Cardiac septum (tissue), 1 donor: ENCODE measurements around the gene PLCD4. TPM values are rescaled to one million over a fixed set of nuclear protein-coding genes. Genes with fewer than 3 reads are reported as not detected.

Experiments
- DNase-seq: peaks from one replicate; pipeline ENCODE4 v3.0.0-alpha.2; 2020; ENCODE audit warnings: low spot score
- intact Hi-C: fragments of 100-400 bp; cut with DNase I; formaldehyde crosslinking; loops from one replicate; pipeline ENCODE4 v1.14.0; 2022
- long read RNA-seq: library from polyadenylated mRNA; unstranded; transcript quantifications from one replicate; pipeline ENCODE4 v2.0.0, GENCODE V29; 2021
- total RNA-seq: library from RNA; stranded (reverse); fragmentation: NEBNext Ultra II Directional; extraction: Animal tissue kit (Norgen Biotek cat#: 25700); gene quantifications from one replicate; pipeline ENCODE4 v1.2.1, GENCODE V29; 2021
- donor health status: DM: no; HTN: no; CAD: no.

PLCD4 gene
- 0.67 TPM for total RNA-seq
- long read RNA-seq, partial matches to known transcripts = 1 of 2 reads
- long read RNA-seq, other reads (novel, unspliced or antisense) = 0 of 2 reads

DNA sequence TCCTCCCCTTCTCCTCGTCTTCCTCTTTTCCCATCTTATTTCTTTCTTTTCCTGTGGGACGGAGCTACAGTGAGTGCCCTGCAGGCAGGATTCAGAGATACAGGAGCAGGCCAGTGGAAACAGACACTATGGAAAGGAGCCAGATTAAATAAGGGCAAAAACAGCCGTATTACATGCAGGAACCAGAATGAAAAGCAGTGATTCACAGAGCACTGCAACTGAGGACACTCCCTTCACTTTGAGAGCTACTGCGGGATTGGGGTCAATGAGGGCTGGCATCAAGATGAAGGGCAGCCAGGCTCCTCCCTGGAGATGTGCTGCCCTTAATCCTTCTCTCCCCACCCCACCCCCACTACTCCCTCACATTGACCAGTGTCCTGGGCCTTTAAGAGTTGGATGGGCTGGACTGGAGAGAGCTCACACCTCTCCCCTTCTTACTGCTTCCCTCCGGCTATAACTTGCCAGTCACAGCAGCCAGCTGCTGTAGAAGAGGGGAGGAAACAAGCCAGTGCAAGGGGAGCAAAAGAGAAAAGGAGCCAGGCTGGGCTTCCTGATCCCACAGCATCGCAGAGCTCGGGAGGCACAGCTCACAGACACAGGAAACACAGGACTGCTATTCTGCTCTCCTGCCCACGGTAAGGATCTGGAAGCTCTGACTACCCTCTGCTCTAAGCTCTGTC, at the start of gene PLCD4:
PLCD4 (plus strand) TSS at position 464 of the 680 bp plus-strand sequence. CDS start 7,841 bp downstream, outside the sequence.
- intact Hi-C loops = no loop called here
- DNase-seq = no peak

DNA sequence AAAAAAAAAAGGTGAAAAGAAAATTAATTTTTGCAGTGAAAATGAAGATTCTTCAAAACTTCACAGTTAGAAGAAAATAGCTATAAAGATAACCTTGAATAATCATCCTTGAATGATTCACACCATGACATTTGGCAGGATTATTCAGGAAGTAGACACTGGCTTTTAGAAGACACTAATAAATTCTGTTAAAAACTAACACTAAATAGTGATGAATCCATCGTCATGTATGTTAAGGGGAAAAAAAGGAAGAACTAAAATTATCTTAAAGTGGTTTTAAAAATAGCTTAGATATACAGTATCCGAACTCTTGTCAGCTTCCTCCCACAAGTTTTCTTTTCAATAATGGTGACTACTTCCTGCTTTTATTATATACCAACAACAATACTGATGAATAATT, 49.8 kb upstream of the PLCD4 start:
- intact Hi-C loops = no loop called here
- DNase-seq = no peak

DNA sequence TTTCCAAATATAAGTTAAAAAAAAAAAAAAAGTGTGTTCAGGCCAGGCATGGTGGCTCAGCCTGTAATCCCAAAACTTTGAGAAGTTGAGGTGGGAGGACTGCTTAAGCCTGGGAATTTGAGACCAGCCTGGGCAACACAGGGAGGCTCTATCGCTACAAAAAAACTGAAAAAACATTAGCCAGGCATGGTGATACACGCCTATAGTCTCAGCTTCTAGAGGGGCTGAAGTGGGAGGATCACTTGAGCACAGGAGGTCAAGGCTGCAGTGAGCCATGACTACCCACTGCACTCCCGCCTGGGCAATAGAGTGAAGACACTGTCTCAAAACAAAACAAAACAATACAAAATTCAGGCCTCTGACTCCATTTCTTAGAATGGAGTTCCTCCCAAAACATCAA, 48.7 kb upstream of the PLCD4 start:
- no peak for DNase-seq
- intact Hi-C loops = no loop called here

DNA sequence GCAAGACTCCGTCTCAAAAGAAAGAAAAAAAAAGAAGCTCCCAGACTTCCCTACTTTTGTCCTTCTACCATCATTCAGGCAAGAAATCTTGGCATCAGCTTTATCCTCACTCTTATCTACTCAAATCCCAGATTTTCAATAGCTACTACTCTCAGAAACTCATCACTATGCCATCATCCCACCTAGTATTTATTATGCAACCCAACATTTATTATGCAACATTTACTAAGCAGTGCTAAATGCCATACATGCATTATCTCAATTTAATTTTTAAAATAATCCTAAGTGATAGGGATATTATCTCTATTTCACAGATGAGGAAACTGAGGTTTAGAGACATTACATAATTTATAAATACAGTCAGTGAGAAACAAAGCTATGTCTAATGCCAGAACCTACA, 43.6 kb upstream of the PLCD4 start:
- intact Hi-C loops = no loop called here
- no peak for DNase-seq

DNA sequence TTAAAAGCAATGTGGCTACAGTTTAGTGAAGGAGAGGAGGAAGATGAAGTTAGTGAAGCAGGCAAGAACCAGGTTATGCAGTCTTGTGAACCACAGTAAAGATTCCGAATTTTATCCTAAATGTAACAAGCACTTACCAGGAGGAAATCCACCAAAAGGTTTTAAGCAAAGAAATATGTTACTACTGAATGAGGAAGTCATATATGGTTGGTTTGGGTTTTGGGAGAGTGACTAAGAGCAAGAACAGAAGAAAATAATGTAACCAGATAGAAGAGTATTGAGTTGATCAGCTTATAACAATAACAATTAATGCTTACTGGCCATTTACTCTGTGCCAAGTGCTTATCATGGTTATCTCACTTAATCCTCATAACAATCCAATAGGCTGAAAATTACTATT, 41.4 kb upstream of the PLCD4 start:
- intact Hi-C loops = loop anchor here (5.0 kb wide), 3 partner anchors 81 to 274 kb away; partner anchors contain the start of genes CTDSP1 and TMBIM1
- no peak for DNase-seq

DNA sequence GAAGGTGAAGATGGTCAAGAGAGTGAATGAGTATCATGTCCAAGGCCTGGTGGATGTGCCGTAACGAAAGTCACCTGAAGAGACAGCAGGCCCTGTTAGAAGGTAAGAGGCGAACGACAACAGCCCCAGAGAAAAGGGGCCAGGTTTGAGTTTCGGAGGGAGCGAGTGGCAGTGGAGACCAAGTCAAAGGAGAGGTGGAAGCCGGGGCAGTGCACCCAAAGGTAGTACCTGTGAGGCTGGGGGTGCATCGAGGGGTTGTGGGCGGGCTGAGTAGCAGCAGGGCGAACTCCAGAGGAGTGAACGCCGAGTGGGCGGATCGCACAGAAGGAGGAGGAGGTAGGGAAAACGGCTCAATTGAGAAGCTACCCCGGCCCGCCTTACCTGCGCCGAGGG, 39.9 kb upstream of the PLCD4 start:
- no peak for DNase-seq
- intact Hi-C loops = loop anchor here (5.0 kb wide), 3 partner anchors 80 to 275 kb away; partner anchors contain the start of genes CTDSP1 and TMBIM1

DNA sequence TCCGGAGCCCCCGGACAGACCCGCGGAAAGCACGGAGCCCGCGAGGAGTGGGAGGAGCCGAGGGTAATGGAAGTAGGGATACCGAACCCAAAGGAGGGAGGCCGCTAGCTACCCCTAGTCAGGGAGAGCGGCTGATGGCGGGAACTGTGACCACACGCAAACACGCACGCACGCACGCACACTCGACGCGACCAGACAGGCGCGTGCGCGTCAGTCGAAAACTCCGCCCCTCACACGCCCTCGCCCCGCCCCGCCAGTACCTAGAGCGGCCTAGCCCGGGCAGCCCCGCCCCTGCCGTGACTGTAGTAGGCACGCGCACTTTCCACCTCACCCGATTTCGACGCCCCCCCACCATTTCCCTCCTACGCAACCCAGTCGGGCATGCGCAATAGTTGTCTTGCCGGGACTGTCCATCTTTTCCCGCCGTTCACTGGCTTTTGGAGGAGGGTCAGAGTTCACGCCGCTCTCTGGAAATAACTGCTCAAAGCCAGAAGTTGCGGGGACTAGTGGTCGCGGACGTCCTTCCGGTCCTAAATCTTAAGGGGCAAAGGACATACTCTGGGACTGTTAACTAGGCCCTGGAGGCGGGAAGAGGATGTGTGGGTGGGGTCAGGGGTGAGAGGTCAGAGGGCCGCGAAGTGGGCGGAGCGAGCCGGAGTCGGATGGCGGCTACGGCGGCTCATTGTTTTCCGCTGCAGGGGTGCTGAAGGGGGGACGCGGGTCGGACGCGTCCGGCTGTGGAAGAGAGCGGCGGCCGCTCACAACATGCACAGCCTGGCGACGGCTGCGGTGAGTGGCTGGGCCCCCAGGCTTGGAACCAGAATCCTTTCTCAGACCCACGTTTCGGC, 39.3 kb upstream of the PLCD4 start, which contains the start of the genes CNOT9 and USP37:
CNOT9 (plus strand) TSS at position 650 of the 848 bp plus-strand sequence; CDS start at position 766, 116 bp downstream.
USP37 (minus strand) TSS at position 162 of the 848 bp plus-strand sequence. CDS start 9,698 bp downstream, outside the sequence.
- intact Hi-C loops = loop anchor here (5.0 kb wide), 3 partner anchors 79 to 276 kb away; partner anchors contain the start of genes CTDSP1 and TMBIM1
- peak; percentile 100 for DNase-seq

DNA sequence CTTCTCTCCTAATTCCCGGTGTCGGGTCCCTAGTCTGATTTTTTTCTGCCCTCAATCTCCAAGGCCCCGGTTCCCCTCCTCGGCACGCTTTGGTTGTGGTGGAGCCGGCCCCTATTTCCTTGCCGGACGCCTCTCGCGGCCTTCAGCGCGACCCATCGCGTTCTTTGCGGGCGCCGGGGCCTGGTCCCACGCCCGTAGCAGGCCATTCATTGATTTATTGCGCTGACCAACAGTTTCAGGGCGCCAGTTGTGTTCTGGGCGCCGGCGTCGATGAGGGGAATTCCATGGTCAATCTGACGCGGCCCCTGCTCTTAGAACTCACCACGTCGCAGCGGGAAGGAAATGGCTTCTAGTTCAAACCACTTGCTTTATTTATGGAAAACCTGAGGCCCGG, 38.7 kb upstream of the PLCD4 start:
- DNase-seq = peak; percentile 79
- intact Hi-C loops = loop anchor here (5.0 kb wide), 3 partner anchors 78 to 277 kb away; partner anchors contain the start of genes CTDSP1 and TMBIM1

DNA sequence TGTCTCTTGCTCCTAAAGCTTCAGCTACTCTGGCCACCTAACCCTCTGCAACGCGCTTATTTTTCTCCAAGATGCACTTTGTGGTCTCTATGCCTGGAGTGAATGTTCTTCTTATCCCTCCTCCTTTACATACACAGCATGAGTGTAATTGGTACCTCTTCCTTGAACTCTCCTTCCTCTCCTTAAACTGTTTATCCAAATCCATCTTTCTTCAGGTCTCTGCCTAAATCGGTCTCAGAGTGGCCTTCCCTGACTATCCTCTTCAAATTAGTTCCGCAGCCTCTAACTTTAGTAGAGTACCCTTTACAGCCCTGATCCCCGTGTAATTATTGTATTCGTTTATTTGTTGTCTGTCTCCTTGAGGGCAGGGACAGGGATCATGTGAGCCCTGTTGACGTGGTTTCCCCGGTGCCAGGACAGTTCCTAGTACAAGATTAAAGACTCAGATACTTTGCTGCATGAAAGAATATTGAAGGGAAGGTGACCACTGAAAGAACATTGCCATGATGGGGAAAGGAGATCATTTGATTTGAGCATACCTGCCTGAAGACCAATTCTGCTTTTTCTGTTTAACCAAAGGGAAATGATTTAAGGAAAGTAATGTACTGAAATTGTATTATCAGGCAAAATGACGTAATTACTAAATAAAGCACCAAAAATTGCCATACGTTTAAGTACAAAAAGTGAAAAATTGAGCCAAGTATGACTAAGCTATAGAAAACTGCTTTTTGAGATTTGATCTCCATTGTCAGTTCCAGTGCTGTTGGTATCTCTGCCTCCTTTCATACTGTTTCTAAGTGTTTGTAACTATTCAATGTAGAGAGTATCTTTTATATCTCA, 37.8 kb upstream of the PLCD4 start:
- no peak for DNase-seq
- intact Hi-C loops = loop anchor here (5.0 kb wide), 3 partner anchors 77 to 278 kb away; partner anchors contain the start of genes CTDSP1 and TMBIM1

DNA sequence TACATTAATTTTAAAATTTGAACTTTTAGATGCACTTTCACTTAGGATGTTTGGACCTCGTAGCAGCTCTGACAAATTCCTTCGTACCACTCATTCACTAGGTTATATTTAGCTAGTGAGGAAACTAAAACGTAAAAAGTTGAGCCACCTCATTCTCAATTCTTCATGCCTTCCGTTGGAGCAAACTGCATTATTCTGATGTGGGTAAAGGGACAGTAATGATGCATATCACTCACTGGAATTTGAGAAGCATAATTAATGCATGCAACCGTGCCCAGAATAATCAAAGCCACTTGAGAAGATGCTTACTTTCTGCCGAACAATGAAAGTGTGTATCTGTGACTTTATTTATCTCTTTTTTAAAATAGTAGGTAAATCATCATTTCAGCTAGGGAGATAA, 36.8 kb upstream of the PLCD4 start:
- intact Hi-C loops = no loop called here

DNA sequence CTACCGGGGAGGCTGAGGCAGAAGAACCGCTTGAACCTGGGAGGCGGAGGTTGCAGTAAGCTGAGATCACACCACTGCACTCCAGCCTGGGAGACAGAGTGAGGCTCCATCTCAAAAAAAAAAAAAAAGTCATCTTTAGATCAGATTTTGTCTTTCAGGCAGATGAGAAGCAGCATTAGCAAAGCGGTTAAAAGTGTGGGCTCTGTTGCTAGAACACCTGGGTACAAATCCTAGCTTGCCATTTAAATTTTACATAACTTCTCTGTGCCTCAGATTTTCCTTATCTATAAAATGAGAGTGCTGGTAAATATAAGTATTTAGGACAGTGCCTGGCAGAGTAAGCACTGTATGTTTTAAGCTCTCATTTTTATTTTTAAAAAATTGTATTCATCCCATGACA, 30.8 kb upstream of the PLCD4 start:
- intact Hi-C loops = no loop called here
- DNase-seq = no peak

More for the DNA sequence above, 36.8 kb upstream of the PLCD4 start:
- no peak for DNase-seq

DNA sequence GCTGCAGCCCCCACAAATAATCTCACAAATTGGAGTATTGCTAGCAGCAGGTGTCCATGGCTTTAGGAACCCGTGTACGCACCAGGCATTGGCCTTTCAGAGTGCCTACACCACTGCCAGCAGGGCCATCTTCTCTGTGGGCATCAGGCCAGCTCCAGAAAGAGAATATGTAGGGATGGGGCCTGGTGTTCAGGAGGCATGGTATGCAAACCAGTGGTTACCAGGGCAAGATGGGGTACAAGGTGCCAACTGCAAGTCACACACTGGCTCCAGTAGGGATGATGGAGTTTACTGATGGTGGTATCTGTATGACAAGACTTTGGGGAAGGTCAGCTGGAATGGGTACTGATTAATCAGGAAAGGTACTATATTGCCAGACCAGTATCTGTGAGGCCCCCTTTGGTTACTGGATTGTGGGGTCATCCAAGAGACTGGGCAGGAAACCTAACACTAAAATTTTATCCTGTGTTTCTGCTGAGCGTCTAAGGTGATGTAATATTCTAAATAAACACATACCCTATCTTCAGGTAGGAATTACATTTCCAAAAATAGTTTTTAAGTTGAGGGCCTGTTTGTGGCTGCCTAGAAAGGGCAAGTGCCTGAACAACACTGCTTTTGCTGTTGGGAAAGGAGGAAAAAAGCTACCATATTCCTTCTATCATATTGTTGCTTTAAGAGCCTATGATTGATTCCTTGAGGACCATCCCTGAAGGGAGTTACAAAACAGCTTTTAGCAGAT, 30.0 kb upstream of the PLCD4 start:
- no peak for DNase-seq
- intact Hi-C loops = no loop called here

DNA sequence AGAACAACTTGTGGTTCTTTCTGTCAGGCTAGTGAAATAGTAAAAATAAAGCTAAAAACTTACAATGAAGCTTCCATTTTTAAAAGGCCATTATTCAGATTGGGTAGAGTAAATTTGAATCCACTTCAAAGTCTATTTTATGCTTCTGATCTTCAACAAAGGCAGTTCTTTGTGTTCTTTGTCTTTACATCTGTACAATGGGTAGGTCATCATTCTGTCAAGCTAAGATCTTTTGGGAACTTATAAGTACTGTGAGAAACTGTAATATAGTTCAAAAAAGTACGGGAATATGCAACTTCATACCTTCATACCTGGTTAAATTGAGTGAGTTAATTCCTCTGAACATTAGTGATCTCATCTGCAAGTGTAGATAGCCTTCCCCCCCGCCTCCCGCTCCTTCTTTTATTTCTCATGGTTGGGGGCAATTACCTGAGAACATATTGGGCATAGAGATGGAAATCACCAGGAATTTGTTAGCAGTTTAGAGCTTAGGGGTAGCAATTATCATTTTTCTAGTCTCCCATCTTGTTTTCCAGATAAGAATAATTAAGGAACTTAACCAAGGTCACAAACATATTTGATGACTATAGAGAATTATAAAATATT, 29.3 kb upstream of the PLCD4 start:
- DNase-seq = no peak
- intact Hi-C loops = no loop called here

DNA sequence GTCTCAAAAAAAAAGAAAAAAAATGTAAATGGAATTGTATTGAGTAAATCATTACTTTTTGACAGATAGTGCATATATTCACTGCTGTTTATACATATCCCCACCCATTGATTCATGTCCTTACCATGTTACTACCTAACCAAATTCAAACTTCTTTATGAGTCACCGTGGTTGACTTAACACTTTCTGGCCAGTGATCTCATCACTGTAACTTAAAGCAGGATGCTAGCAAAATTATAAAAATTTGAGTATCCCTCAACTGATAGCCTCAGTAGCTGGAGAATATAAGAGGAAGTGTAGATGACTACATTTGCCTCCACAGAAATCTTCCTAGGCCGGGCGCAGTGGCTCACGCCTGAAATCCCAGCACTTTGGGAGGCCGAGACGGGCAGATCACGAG, 25.6 kb upstream of the PLCD4 start:
- intact Hi-C loops = no loop called here
- no peak for DNase-seq

DNA sequence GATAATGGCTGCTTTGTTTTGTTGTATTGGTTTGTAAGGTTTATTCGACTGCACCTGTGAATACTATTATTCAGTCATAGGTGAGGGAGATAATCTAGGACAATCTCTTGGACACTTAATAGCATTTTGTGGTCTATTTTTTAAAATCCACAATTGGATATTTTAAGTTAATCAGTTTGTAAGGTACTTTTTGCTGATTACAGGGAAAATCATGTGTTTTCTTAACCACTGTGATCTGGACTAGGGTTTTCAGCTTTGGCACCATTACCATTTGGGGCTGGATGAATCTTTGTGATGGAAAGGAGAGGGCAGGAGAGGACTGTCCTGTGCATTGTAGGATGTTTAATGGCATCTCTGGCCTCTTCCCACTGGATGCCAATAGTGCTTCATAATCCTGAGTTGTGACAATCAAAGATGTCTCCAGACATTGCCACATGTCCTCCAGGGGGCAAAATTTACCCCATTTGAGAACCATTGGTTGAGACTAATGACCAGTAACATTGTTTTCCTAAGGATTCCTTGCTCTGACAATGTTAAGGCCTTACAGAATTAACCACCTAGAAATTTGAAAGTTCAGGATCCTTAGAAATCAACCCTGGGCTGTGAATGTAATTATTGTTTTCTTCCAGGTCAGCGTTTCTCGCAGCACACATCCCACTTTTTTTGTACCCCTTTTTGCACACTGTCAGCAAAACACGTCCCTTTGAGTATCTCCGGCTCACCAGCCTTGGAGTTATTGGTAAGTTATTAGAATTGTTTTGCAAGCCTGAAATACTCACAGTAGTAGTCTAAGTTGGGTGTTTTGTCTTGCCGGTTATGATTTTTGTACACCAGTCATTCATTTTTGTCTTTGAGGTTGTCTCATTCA, 23.5 kb upstream of the PLCD4 start:
- DNase-seq = no peak
- intact Hi-C loops = no loop called here

DNA sequence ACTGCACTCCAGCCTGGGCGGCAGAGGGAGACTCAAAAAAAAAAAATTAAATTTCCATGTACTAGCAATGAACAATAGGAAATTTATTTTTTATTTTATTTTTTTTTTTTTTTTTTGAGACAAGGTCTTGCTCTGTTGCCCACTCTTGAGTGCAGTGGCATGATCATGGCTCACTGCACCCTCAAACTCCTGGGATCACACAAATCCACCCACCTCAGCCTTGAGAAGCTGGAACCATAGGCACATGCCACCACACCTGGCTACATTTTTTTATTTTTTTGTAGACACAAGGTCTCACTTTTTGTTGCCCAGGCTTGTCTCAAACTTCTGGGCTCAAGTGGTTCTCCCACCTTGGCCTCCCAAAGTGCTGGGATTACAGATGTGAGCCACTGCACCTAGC, 22.2 kb upstream of the PLCD4 start:
- intact Hi-C loops = no loop called here

DNA sequence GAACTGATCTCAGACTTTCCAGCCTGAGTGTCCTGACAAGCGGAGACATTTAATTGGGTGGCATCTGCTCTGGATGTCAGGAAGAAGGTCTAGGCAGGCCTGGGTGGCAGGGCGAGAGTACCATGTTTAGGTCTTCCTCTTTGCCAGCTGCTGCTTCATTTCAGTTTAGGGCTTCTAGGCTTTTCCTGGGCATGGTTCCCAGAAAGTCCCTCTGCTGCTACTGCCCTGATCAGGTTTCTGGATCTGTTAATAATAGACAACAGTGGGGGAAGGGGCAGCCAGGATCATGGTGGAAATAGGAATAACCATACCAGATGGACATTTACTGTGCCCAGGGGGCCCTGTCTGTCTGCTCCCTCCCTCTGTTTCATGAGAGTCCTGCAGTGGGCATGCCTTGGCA, 2.3 kb upstream of the PLCD4 start:
- DNase-seq = no peak

More for the DNA sequence above, 22.2 kb upstream of the PLCD4 start:
- DNase-seq = no peak

More for the DNA sequence above, 2.3 kb upstream of the PLCD4 start:
- intact Hi-C loops = no loop called here
